ENCODE measurements around the gene MYD88.

Gene MYD88

DNA sequence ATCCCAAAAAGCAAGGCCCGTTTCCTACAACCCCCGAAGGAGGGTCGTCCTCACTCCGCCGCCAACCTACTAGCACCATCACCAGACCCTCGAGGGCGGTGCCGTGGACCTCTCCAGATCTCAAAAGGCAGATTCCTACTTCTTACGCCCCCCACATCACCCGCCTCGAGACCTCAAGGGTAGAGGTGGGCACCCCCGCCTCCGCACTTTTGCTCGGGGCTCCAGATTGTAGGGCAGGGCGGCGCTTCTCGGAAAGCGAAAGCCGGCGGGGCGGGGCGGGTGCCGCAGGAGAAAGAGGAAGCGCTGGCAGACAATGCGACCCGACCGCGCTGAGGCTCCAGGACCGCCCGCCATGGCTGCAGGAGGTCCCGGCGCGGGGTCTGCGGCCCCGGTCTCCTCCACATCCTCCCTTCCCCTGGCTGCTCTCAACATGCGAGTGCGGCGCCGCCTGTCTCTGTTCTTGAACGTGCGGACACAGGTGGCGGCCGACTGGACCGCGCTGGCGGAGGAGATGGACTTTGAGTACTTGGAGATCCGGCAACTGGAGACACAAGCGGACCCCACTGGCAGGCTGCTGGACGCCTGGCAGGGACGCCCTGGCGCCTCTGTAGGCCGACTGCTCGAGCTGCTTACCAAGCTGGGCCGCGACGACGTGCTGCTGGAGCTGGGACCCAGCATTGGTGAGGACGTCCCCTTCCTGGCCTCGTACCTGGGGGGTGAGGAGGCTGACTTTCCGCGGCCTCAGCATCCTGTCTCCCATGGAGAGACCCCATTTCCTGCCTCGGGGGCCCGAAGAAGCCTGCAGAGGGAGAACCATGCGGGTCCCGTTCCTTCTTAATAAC lies at the start of gene MYD88:
Gene MYD88 (plus strand): TSS at position 313 of the 842 bp plus-strand sequence. CDS start 40 bp downstream, at position 353.
- no peak for DNase-seq

DNA sequence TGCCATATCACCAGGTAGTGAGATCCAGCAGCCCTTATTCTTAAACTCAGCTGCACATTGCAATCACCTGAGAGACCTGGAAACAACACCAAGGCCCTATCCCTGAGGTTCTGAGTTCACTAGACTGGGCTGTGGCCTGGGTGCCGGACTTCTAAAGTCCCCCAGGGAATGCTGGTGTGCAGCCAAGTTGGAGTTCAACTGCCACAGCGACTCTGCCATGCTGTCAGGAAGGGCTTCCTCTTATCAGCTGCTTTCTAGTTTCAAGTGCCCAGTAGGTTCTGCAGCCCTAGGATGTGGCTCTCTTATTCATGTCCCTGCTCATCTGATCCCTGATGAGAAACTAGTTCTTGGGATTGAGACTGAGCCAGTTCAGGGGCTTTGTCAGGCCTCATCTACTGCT lies 49.3 kb upstream of the MYD88 start:
- DNase-seq: no peak

DNA sequence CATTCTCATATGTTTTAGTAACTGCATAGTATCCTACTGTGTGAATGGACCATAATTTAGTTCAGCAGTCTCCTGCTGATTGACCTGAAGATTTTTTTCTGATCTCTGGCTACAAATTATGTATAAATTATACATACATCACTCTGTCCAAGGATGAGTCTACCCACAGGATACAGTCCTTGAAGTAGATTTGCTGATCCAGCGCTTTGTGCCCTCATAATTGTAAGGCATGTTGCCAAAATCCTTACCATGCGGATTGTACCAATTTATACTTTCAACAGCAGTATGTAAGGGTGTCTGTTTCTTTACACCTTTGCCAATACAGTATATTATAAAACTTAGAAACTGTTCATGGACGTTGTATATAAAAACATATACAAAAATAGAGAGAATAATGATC lies 48.0 kb upstream of the MYD88 start:
- DNase-seq: no peak

DNA sequence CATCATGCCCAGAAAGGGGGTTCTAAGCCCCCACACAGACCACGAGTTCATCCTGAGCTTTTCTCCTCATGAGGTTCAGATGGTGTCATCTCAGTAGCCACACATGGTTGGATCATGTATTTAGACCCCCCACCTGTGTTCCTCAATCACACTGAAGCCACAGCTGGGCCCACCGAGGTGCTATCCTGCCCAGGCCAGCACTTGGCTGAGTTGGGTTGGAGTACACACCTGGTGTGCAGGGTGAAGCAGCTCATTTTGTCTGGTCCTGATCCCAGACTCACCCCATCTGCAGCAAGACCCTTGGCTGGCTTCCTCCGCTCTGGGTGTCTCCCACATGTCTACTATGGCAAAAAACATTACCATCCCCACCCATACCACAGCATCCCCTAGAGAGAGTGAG lies 43.5 kb upstream of the MYD88 start:
- no peak for DNase-seq

DNA sequence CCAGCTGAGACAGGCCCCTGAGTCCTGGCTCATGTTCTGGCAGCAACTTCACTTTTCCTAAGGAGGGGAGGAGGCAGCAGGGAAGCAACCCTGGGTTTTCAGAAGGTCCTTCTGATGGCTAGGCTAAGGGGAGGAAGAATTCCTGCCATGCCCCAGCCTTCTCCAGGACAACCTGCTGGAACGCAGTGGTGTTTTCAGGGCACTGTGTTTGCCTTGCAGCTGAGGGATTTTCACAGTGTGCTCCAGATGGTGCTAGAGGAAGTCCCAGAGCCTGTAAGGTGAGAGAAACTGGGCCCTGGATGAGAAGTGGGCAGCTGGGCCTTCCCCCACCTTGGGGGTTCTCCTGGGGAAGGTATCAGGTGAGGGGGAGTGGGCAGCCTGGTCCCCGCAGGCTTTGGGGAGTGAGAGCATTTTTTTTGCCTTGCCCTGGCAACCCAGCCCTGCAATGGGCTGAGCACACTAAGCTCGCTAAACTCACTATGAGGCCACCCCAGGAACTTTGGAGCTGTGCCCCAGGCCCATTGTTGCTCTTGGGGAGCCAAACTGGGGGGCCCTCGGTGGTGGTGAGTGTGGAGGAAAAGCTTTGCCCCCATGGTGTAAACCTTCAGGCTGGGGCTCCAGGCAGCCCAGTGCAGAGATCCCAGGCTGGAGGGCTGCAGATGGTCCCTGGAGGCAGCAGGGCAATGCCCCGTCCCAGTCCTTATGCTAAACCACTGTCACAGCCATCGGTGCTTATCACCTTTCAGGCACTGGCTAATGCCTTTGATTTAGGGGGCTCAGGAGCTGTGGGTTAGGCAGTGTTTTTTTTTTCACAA lies 42.6 kb upstream of the MYD88 start:
- DNase-seq: no peak

DNA sequence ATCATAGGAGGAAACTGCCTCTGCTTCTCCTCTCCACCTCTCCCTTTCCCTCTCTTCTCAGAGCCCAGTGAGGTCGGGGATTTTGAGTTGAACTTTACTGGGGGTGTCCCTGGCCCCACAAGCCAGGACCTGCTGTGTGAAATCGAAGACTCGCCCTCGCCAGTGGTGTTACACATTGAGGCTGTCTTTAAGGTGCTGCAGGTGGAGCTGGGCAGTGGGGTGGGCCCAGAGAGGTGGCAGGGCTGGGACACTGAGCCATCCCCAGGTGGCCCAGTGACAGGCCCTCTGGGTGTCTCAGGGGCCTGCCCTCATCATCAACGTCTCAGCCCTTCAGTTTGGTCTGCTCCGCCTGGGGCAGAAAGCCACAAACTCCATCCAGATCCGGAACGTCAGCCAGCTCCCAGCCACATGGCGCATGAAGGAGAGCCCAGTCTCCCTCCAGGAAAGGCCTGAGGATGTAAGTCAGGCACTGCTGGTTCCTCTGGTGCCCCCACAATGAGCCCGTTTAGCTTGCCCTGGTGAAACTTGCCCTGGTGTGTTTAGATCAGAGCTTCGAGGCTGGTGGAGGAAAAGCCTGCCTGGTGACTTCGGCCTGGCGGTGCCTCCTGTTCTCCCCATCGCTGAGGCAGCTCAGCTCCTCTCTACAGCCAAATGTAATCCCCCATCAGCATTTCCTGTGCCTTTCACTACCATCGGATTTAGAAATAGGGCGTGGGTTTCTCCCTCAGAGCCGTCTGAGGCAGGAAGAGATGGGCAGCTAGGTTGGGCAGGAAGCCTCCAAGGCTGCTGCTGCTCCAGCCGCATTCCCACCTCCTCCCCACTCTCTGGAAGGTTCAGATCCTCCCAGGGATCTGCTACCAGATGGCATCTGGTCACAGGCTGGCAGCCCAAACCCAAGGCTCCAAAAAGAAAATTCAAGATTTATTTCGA lies 40.8 kb upstream of the MYD88 start:
- no peak for DNase-seq

DNA sequence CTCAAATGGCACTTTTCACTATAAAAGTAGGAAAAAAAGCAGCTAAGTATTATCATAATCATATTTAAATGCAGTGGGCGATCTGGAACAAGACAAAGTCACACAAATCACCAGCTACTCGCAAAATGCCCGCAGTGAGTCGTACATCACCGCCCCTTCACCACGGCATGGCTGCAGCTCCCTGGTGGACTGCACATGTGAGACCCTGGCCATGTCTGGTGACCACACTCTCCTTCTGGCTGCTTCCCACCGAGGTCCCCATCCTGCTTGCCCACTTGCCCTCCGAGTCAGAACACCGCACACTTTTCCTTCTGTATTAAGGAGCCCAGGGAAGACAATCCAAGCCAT lies 40.1 kb upstream of the MYD88 start:
- DNase-seq: no peak

DNA sequence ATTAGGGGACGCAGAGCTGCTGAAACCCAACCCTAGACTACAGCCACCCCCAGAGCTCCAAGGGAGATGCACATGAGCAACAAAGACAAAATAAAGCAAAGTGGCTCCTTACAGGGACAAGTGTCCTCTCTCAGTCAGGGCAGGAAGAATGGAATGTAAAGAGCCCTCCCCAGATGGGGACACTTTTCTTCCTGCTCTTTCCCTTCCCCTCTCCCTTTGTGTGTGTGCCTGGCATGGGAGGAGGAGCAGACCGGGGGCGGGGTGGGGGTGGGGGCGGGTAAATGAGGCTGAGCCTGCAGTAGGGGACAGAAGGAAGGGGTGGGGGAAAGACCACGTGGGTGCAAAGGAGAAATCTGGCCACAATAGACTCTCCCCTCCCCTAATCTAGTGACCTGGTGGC lies 38.9 kb upstream of the MYD88 start:
- no peak for DNase-seq

DNA sequence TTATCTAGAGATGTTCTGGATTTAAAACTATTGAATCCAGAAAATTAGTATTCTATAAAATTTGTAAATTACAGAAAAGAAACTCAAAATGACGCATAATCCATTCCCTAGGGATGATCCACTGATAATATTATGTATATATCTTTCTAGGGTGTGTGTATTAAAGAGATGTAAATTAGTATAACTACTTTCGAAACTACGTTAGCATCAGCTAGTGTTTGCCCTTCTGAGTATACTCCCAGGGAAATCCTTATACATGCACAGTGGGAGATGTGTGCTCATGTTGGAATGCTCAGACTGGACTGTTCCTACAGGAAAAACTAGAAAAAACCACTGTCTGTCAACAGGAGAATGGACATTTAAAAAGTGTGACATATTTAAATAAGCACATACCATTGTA lies 38.0 kb upstream of the MYD88 start:
- no peak for DNase-seq

DNA sequence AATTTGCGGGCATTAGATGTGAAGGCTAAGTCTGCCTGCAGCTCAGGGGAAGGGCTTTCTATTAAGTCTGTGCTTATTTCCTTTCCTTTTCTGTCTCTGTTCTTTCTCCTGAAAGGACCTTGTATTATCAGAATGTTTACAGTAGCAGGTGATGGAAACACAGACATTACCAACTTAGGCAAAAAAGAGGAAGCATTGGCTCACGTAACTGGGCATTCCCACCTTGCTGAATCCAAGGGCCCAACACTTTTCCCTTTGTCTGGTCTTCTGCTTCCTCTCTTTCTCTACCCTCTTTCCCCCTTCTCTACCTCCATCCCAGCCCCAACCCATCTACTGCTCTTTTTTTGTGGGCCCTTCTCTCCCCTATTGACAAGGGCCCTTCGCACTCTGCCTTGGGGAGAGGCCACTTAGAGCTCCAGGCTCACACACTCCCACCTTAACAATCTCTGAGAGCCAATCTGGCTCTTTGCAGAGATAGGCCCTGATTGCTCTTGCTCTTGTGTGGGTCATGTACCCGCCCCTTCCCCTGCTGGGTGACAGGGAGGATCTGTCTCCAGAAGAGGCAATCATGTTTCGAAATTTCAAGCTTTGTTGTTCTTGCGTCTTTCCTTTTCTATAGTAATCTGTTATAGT lies 36.5 kb upstream of the MYD88 start:
- DNase-seq: no peak

DNA sequence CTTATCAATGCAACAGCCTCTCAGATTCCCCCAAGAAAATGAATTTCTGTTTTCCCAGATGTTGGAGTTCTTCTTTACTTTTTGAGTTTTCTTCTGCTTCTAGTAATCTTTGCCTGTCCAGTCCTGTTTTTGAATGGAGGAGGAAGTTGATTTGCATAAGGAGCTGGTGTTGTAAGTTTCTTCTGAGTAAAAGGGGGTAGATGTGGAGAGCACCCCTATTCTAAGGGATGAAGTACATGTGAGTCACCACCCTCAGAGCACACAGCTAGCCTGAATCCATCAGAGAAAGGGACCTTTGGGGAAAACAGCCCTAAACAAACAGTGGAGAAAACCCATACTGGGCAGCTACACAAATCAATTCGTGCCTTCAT lies 36.0 kb upstream of the MYD88 start:
- DNase-seq: no peak

DNA sequence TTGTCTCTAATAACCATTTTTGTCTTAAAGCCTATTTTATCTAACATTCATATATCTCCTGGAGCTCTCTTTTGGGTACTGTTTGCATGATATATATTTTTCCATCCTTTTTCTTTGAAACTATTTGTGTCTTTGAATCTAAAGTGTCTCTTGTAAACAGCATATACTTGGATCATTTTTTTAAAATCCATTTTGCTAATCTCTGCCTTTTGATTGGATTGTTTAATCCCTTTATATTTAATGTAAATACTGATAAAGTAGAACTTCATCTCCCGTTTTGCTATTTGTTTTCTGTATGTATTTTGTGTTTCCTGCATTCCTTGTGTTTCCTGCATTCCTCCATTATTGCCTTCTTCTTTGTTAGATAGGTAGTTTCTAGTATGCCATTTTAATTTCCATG lies 32.9 kb upstream of the MYD88 start:
- DNase-seq: no peak

DNA sequence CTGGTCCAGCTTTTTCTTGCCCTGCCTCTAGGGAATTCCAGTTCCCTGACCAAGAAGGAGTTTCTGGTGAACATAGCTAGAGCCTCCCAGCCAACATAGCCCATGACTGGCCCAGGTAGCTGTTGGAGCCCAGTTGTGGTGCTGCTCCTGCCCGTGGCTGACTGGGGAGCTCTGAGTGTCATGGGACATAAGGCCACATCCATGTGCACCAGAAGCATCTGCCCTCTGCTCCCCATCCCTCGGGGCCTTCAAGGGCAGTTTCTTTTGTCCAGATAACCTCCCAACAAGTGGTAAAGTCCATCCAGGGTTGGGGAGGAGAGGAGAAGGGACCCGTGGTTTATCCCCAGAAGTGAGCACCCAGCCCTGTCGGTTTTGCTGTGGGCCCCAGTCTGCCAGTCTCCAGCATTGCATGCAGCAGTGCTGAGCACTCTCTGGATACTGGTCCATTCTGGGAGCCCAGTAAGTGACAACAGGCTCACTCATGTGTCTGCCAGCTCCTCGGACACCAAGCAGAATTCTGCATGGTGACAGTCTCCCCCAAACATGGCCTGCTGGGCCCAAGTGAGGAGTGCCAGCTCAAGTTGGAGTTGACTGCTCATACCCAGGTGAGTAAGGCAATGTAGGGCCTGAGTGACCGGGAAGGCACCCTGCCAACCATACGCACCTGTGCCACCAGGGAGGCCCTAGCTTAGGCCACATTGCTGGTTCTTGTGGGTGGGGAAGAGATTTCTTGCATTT lies 30.4 kb upstream of the MYD88 start:
- DNase-seq: no peak

DNA sequence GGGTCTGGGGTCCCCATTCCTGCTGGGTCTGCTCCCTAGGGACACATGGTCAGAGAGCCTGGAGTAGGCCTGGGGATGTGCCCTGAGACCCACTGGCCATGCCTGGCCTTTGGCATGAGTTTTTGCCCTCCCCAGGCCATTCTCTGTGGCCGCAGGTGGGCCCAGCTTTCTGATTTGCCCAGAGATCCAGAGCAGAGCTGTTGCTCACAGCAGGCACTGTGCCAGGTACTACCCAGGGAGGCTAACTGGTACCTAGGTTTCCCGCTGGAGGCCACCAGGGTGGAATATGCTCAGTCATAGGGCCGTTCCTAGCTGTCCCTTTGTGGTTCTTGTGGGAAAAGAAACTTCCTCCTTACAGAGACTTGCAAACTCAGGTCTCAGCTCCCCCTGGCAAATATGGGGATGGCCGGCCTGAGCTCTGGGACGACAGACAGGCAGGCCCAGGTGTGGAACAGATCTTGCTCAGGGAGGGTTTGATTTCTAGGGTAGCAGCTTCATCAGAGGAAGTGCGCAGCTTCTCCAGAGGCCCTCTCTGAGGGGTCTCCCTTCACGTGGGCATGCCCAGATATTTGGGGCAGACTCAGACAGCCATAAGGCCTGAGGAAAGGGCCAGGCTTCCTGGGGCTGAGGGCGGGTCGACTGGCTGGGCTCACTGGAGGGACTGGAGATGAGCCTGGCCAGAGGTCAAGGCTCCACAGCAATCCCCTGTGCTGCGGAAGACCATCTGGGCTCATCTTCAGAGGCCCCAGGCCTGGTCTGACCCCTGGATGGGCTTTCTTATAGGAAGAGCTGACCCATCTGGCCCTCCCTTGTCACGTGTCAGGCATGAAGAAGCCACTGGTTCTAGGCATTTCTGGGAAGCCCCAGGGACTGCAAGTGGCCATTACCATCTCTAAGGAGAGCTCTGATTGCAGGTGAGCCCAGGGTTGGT lies 29.5 kb upstream of the MYD88 start:
- DNase-seq: no peak

DNA sequence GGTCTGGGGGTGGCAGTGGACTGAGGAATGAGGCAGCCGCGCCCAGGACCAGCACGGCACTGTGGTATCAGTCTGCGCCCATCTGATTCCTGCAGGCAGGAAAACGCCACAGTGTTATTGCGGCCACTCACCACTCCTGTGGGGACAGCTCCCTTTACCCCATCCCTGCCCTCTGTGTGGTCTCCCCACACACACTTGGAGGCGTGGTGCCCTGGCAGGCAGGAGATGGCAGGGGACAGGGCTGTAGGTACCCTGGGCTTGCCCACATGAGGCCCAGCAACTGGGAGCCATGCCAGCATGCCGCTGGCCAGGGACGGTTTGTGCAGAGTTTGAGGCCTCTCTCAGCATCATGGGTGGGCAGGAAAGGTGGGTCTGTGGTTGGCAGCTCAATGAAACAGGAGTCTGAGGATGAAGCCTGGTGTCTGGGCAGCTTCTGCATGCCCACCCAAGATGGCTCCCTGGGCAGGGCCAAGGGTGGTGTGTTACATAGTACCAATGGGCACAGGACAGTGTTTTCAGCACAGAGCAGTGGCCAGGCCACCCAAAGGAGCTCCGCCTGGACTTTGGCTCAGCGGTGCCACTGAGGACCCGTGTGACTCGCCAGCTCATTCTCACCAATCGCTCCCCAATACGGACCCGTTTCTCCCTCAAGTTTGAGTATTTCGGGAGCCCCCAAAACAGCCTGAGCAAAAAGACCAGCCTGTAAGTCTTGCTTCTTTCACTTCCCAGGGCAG lies 28.7 kb upstream of the MYD88 start:
- no peak for DNase-seq

DNA sequence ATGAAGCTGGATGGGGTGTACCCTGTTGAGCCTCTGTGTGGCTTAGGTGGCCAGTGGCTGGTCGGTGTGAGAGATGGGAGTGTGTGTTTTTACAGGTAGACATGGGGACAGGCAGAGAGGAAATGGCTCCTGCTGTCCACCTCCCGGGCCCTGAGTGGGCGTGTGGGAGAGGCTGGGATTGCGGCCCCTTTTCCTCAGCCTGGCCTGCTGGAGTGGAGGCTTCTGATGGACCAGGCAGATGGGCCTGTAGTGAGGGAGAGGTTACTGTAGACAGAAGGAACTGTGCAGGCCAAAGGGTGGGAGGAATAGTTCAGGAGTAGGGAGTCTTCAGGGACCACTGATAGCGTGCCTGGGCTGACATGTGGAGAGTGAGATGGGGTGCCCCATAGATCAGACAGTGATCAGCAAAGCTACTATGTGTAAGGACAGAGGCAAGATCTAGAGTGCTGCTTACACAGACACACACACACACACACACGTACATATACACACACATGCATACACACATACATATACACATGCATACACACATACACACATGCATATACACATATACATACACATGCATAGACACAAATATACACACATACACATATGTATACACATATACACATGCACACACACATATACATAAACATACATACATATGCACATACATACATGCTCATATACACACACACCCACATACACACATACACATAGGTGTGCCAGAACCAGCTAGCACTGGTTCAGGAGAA lies 28.0 kb upstream of the MYD88 start:
- DNase-seq: no peak

DNA sequence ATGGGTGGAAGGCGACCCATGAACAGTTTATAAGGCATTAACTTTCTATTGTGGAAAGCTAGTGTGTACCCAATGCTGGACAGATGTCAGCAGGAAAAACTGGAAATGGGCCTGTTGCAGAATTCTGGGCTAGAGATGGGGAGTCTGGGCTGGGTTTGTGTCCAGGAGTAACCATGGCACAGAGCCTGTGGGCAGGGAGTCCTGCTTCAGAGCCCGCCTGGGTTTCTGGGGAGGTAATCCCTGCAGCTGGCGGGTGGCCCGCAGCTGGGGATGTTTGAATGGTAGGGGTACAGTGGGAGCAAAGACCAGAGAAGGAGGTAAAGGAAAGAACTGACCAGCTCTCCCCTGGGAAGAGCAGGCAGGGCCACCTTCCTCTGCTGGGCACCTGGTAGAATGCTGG lies 27.3 kb upstream of the MYD88 start:
- DNase-seq: no peak

DNA sequence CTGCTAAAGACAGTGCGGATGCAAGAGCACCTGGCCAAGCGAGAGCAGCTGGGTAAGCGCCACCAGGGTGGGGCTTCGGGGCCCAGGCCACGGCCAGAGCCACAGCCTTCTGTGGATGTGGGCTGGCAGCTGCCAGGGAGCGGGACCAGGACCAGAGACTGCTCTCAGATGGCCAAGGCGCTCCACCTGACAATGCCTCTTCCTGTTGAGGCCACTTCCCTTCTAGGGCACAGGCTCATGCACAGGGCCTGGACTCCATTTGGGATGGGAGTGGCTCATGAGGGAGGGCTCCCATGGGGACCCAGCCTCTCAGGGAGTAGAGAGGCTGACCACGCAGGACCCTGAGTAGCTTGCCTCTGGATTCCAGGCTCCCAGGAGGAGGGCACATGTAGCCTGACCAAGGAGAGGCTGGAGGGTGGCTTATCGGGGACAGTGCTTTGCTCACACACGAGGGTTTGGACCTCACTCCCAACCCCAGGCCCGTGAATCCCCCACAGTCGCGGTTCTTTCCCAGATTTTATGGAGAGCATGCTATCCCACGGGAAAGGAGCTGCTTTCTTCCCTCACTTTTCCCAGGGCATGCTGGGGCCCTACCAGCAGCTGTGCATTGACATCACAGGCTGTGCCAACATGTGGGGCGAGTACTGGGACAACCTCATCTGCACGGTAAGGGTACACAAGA lies 26.6 kb upstream of the MYD88 start:
- no peak for DNase-seq

DNA sequence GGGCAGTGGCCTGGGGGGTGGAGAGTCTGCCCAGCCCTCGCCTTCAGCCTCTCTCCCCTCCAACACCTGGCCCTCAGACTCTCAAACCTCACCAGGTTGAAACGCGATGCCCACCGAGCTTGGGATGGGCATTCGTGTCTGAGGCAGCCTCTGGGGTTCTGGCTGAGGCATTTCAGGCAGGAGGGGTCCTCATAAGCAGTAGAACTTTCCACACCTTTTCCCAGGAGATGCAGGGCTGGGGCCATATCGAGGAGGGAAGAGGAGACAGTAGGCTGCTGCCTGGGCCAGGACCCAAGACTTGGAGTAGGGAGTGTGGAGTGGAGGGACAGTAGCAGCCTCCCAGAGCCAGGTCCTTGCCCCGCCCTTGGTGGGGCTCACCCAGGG lies 26.1 kb upstream of the MYD88 start:
- DNase-seq: no peak

All from SHP77 treated with DMSO at 0.1 percent for 48 hours (cell line).